Neural progenitor cell (in vitro differentiated cells): ENCODE measurements around the gene UBE3A.

Experiments used
- EZH2 ChIP-seq: fragments of 200-600 bp; sonication (generic); IDR thresholded peaks from 2 replicates; pipeline ENCODE4 v1.6.1; 2017; ENCODE audit warnings: antibody characterized with exemption, mild to moderate bottlenecking, moderate library complexity
- EZH2phosphoT487 ChIP-seq: fragments of 200-600 bp; sonication (generic); IDR thresholded peaks from 2 replicates; pipeline ENCODE4 v1.6.1; 2017; ENCODE audit warnings: antibody characterized with exemption
- TF ChIP-seq, protein P1 (sequence below): fragments of 200-600 bp; sonication (generic); IDR thresholded peaks from 2 replicates; pipeline ENCODE4 v1.5.1; 2017; ENCODE audit warnings: antibody characterized with exemption, mild to moderate bottlenecking

DNA sequence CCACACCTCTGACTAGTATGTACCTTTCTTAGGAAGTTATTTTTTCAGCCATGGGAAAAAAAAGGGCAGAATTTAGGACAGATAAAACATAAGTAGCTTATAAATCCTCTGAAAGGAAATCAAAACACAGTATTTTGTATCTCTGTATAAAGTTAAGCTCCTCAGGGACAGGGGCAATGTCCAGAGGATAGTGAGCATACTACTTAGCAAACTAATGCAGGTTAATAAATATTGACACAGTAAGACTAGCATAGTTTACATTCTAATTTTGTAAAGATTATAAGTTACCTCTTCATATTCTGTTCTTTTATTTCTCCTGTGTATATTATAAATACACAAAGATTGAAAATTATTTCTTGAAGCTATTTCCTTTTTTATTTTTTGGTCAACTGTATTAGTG lies 2.1 kb downstream of the UBE3A start:
- TF ChIP-seq, protein P1, sequence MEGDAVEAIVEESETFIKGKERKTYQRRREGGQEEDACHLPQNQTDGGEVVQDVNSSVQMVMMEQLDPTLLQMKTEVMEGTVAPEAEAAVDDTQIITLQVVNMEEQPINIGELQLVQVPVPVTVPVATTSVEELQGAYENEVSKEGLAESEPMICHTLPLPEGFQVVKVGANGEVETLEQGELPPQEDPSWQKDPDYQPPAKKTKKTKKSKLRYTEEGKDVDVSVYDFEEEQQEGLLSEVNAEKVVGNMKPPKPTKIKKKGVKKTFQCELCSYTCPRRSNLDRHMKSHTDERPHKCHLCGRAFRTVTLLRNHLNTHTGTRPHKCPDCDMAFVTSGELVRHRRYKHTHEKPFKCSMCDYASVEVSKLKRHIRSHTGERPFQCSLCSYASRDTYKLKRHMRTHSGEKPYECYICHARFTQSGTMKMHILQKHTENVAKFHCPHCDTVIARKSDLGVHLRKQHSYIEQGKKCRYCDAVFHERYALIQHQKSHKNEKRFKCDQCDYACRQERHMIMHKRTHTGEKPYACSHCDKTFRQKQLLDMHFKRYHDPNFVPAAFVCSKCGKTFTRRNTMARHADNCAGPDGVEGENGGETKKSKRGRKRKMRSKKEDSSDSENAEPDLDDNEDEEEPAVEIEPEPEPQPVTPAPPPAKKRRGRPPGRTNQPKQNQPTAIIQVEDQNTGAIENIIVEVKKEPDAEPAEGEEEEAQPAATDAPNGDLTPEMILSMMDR, result no peak
- TF ChIP-seq EZH2, result no peak
- TF ChIP-seq EZH2phosphoT487, result no peak
